HG03460 (cell line): ENCODE measurements around the gene FAM222B.

Experiments
- ATAC-seq: cut with Tn5 transposase; IDR thresholded peaks from one replicate; pipeline ENCODE4 v1.9.1; 2021; ENCODE audit not compliant: unreplicated experiment

The FAM222B gene

DNA sequence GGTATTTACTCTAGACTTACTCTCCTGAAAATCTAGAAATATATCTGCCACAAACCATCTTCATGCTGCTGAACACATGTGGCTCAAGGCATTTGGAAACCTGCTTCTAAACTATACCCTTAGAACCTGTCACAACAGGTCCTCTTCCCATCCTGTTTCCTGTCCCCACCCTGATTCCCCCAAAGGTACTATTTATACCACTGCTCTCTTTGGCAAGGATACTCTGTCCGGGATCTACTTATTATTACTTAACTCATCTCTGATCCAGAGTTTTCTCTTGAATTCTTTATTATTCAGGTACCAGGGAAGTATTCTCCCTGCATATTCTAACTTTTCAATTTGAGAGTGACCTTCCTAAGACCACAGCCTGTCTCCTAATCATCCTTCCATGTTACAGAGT, 65.4 kb downstream of the FAM222B start:
- no peak for ATAC-seq

GRCh38 chr17:28774206-28774605, 68.4 kb downstream of the FAM222B start:
- no peak for ATAC-seq

DNA sequence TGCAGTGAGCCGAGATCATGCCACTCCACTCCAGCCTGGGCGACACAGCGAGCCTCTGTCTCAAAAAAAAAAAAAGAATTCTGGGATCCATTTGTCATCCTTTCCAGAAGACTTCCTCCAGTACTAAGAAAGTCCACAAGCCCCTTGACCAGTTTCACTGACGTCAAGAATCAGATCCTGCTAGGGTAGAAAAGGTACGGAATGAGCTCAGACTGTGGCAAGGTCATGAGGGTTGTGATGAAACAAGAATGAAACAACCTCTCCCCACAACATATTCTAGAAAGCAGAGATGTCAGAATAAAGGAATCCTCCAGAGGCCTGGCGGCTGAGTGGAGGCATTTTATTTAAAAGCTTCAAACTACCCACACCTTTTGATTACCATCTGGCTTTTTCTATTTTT, 68.9 kb downstream of the FAM222B start:
- ATAC-seq, result no peak

- ATAC-seq, result no peak
Observed at GRCh38 chr17:28765038-28765437, 77.6 kb downstream of the FAM222B start.

GRCh38 chr17:28763804-28764266, 78.8 kb downstream of the FAM222B start:
- ATAC-seq, result no peak

DNA sequence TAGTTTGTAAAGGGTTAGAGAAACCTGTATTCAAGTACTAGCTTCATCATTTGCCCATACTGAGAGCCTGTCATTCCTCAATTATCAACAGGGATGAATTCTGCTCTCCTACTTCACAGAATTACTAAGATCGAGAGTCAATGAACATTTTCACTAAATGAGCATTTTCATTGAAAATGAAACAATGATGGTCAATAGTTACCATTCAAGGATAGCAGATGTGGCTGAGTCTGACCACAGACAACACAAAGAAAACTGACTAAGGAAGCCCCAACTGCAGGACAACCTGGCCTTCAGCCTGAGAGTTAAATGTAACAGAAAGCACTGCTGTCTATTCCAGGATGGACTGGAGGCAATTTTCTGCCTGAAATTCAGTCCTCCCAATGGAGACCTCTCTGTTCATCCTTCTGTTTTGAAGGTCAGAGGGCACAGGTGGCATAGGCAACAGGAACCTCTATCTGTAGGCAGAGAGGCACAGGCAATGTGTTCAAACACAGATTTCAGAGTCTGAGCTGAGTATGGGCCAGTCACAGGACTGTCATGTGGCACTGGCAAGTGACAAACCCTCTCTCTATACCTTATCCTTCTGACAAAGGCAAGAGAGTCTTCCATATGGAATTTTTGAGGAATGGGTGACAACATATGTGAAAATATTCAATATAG, 79.3 kb downstream of the FAM222B start:
- ATAC-seq, result no peak

DNA sequence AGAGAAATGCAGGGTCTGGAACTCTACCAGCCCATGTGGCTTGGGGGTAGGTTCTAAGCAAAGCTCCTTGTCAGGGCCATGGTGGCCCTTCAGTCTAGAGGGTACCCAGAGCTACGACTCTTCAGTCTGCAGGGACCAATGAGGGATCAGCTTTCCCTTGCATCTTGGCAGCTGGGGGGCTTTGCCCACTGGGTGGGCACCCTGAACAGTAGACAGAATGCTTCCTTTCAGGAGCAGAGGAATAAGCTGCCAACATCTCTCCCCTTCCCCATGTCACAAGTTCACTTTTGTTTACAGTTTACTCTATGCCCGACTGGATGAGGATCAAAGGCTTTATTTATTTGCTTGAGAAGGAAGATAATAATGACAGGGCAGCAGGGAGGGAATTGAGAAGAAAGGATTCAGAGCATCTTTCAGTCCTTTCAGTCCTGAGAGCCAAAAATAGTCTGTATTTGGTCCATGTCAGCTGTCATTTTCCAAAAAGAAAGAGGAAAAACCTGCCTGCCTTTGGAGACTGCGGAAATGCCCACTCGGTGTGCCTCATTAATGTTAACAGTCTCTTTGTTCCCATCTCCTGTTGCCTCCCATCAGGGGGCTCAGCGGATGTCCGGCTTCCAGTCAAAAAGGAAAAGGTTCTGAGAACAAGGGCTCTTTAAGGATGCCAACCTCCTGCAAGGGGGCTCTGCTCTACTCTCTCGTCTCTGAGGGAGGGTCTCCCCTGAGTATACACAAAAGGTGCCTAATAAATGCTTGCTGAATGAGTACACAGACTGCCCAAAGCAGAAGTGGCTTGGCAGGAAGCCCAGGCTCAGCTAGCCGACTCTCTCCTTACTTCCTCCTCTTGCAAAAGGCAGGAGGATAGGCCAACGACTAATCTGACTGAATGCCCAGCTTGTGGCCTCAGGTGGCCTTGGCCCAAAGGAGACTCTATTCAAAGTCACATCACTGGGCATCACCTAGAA, 81.7 kb downstream of the FAM222B start:
- ATAC-seq, result no peak

DNA sequence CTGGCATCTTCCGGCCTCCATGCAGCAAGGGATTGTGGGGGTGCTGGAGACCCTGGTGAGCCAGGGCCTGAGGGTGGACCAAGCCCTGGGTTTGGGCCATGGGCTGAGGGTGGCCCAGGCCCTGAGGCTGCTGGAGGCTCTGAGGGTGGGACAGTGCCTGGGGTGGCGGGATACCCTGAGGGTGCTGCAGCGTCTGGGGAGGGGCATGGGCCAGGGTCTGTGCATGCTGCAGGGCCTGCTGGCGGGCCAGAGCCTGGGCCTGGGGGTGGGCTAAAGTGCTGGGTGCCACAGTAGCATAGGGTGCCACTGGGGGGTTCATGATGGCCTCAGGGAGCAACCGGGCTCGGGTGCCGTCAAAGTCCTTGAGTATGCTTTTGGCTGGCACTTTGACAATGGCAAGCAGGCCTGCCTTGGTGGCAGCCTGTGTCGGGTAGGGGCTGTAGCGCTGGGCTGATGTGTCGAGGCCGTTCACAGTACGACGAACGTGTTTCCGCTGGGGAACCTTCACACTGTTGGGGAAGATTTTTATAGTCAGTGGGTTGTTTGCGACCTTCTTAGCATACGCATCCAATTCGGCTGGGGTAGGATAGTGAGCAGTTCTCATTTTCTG, 83.2 kb downstream of the FAM222B start:
- no peak for ATAC-seq

DNA sequence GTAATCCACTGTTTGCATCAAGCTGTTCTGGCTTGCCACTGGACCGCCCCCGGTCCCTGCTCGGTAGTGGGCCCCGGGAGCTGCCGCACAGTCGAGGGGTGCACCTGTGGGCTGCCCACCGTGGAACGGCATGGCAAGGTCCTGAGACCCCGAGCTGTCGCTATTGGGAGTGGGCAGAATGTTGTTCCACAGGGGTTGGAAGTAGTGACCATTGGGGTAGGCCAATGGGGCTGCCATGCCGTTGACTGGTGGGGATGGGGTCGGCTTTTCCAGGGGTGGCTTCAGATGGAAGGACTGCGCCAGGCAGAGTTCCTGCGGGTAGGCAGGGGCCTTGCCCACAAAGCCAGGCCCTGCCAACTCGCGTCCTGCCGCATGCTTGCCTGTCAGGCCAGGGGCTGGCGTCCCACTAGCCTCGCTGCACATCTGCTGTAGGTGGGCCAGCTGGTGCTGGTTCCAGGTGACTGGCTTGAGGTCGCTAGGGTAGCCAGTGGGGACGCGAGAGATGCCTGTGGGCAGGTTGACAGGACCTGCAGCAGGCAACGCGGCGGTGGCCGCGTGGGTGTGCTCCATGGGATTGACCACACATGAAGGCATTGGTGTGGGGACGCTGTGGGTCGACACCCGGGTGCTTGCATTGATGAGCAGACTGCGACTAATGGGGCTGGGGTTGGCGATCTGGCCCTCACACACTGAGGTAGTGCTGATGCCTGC, 84.0 kb downstream of the FAM222B start:
- no peak for ATAC-seq

GRCh38 chr17:28756049-28756804, 86.4 kb downstream of the FAM222B start:
- no peak for ATAC-seq

- no peak for ATAC-seq
Observed at GRCh38 chr17:28755486-28755885, 87.1 kb downstream of the FAM222B start.

- ATAC-seq, result no peak
Observed at GRCh38 chr17:28751600-28752366, 90.8 kb downstream of the FAM222B start.

- ATAC-seq, result no peak
Observed at GRCh38 chr17:28750178-28751047, 92.2 kb downstream of the FAM222B start.

GRCh38 chr17:28749516-28750177, 92.9 kb downstream of the FAM222B start:
- ATAC-seq, result no peak

GRCh38 chr17:28748852-28749515, 93.6 kb downstream of the FAM222B start:
- ATAC-seq, result no peak

- ATAC-seq, result no peak
Observed at GRCh38 chr17:28747801-28748750, 94.5 kb downstream of the FAM222B start.
